Measurements from ENCODE around the gene ZBTB20. TPM values are rescaled to one million over a fixed set of nuclear protein-coding genes. Genes with fewer than 3 reads are reported as not detected.

Gene ZBTB20
- total RNA-seq, 1 experiment from 2014 or later, result 3.7 TPM

GRCh38 chr3:114557791-114558190, 589.3 kb downstream of the ZBTB20 start:
- BruUV-seq (replicated peaks), result no TSS peak
- no peaks in the 10 kb centered on the region for H3F3A ChIP-seq (ENCODE audit: low read length, unreplicated experiment)
- no peak for ATAC-seq
- DNase-seq, result no peak
- H2AFZ ChIP-seq (ENCODE audit: low read length), result no peak overlapping the region
- POLR2A ChIA-PET (ENCODE audit: unreplicated experiment), result interaction anchor here (0.6 kb wide), 1 partner anchor 186 kb away, joined by 3 read pairs; no protein-coding TSS in a partner anchor
- H3K27me3 ChIP-seq (ENCODE audit: low read length), result no peaks in the 10 kb centered on the region
- H3K36me3 ChIP-seq (ENCODE audit: low read depth, low read length), result no peaks in the 10 kb centered on the region
- TF ChIP-seq CTCF (conservative IDR thresholded peaks at IDR 0.05; ENCODE audit: low read depth, low read length), result no peak
- no peak for TF ChIP-seq EZH2phosphoT487 (IDR thresholded peaks at IDR 0.05; ENCODE audit: borderline replicate concordance, low read length)
- no peak for TF ChIP-seq EZH2 (IDR thresholded peaks at IDR 0.05; ENCODE audit: low read length, unreplicated experiment)
- H3K9me2 ChIP-seq (replicated peaks; ENCODE audit: low read length), result no peaks in the 10 kb centered on the region
- no peak overlapping the region for H3K9ac ChIP-seq (ENCODE audit: low read length)
- H3K4me1 ChIP-seq (ENCODE audit: insufficient read depth, low read length), result no peaks in the 10 kb centered on the region
- CTCF ChIA-PET, result no interaction called here
- H3K9me3 ChIP-seq (ENCODE audit: low read length), result no peaks in the 10 kb centered on the region
- H3K79me2 ChIP-seq (ENCODE audit: low read length), result no peaks in the 10 kb centered on the region
- H4K20me1 ChIP-seq (ENCODE audit: low read length), result no peaks in the 10 kb centered on the region
- H3K27ac ChIP-seq (ENCODE audit: low read length), result no peak overlapping the region
- H3K4me2 ChIP-seq (ENCODE audit: low read length), result no peak overlapping the region
- intact Hi-C loops (cut with micrococcal nuclease), result no loop called here
- H3K4me3 ChIP-seq (ENCODE audit: low read length), result no peak overlapping the region

GRCh38 chr3:114556657-114557213, 590.4 kb downstream of the ZBTB20 start:
- H3K79me2 ChIP-seq (ENCODE audit: low read length), result no peaks in the 10 kb centered on the region
- no TSS peak for BruUV-seq (replicated peaks)

More at GRCh38 chr3:114556657-114557213, 590.4 kb downstream of the ZBTB20 start:
- Histone ChIP-seq H3K4me2 (ENCODE audit: low read length) (no peak overlapping the region), H3K4me3 (ENCODE audit: low read length) (no peak overlapping the region), H4K20me1 (ENCODE audit: low read length) (no peaks in the 10 kb centered on the region), H3K4me1 (ENCODE audit: insufficient read depth, low read length) (peaks cover 8% of the 10 kb centered on the region; the same call in 1 of the 2 replicates), H3K9ac (ENCODE audit: low read length) (no peak overlapping the region), H2AFZ (ENCODE audit: low read length) (no peak overlapping the region), H3K27ac (ENCODE audit: low read length) (no peak overlapping the region), H3F3A (ENCODE audit: low read length, unreplicated experiment) (no peaks in the 10 kb centered on the region), H3K9me3 (ENCODE audit: low read length) (no peaks in the 10 kb centered on the region), H3K27me3 (ENCODE audit: low read length) (no peaks in the 10 kb centered on the region), H3K9me2 (replicated peaks; ENCODE audit: low read length) (no peaks in the 10 kb centered on the region), H3K36me3 (ENCODE audit: low read depth, low read length) (no peaks in the 10 kb centered on the region)
- DNase-seq, result no peak
- no peak for TF ChIP-seq CTCF (conservative IDR thresholded peaks at IDR 0.05; ENCODE audit: low read depth, low read length)
- TF ChIP-seq EZH2 (IDR thresholded peaks at IDR 0.05; ENCODE audit: low read length, unreplicated experiment), result no peak
- no peak for TF ChIP-seq EZH2phosphoT487 (IDR thresholded peaks at IDR 0.05; ENCODE audit: borderline replicate concordance, low read length)
- intact Hi-C loops (cut with micrococcal nuclease), result no loop called here
- CTCF ChIA-PET, result no interaction called here
- POLR2A ChIA-PET (ENCODE audit: unreplicated experiment), result no interaction called here
- no peak for ATAC-seq

All from PC-3 (cell line).